UCSD-AML1 (cell line): ENCODE results near the gene NUS1.
"Not testable (repeated sequence)": the region's sequence is repeated elsewhere in the genome, so short reads cannot be mapped to it uniquely, and the experiment has no call there.

Experiments used
- DNase-seq: peaks from one replicate; lab custom pipeline; 2025; ENCODE audit not compliant: unreplicated experiment; lab: John Stamatoyannopoulos, UW

NUS1 gene

DNA sequence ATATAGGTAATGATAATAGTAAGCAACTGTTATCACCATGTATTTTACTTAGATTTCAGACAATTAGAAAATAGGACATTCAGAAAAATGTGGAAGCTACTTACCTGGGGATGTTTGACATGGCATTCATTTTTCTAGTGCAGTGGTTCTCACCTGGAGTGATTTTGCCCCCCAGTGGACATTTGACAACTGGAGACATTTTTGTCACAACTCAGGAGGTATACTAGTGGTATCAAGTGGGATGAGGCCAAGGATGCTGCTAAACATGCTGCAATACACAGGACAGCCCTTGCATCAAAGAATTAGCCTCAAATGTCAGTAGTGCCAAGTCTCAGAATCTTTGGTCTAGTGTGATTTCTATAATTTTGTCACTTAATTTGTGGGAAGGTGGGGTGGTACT is 36.1 kb downstream of the NUS1 start:
- DNase-seq, result no peak

DNA sequence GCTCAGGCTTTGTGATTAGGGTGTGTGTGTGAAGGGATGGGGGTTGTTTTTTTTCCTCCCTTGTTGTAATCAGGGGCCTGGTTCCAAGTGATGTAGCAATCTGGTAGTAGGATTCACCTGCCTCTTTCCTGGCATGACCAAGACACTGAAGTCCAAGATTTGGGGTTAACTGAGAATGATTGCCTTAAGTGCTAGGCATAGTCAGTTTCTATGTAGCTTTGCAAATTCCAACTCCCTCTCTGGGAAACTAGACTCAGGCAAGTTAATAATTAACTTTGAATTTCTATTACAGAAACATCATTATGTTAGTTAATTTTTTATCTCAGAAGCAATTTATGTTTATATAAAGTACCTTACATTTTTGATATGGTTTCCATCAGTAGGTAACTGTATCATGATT is 43.6 kb downstream of the NUS1 start:
- DNase-seq, result no peak

DNA sequence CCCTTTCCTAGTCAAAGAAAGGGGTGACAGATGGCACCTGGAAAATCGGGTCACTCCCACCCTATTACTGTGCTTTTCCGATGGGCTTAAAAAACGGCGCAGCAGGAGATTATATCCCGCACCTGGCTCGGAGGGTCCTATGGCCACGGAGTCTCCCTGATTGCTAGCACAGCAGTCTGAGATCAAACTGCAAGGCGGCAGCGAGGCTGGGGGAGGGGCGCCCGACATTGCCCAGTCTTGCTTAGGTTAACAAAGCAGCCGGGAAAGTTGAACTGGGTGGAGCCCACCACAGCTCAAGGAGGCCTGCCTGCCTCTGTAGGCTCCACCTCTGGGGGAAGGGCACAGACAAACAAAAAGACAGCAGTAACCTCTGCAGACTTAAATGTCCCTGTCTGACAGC is 46.3 kb downstream of the NUS1 start:
- DNase-seq, result not testable (repeated sequence)

DNA sequence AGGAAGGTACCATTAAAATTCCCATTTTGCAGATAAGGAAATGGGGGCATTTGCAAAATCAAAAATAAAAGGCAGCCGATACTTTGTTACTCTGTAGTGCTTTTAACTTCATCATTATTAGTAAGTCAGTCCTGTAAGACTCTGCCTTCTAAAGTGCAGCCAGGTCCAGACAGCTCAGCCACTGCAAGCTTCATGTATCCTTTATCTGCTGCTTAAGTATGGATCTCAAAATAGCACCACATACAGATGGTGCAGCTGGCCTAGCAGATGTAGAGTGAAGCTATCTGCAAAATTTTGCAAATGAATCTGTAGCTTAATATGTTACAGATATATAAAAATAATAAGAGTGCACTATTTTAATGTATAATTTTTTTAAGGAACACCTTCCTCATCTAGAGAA is 53.4 kb downstream of the NUS1 start:
- DNase-seq, result no peak

DNA sequence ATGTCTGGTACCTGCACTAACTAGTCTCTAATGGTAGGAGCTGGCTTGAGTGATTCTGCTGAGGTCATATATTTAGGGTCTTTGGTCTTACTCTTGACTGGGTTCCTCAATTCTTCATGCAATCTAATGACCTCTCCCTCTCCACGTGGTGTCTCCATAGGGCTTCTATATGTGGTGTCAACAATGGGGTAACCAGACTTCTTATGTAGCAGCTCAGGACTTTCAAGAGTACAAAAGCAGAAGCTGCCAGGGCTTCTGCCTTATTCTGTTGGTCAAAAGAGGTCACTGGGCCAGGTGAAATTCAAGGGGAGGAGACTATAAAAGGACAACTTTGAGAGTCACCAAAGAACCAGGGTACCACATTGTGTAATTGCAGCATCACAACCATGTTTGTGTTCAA is 54.3 kb downstream of the NUS1 start:
- no peak for DNase-seq

DNA sequence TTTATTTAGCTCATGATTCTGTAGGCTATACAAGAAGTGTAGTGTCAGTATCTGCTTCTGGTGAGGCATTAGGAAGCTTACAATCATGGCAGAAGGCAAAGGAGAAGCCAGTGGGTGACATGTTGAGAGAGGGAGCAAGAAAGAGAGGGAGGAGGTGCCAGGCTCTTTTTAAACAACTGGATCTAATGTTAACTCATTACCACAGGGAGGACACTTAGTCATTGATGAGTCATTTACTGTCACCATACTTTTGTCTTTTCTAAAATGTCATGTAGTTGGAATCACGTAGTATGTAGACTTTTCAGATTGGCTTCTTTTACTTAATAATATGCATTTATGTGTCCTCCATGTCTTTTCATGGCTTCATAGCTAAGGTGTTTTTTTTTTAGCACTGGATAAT is 58.1 kb downstream of the NUS1 start:
- no peak for DNase-seq

DNA sequence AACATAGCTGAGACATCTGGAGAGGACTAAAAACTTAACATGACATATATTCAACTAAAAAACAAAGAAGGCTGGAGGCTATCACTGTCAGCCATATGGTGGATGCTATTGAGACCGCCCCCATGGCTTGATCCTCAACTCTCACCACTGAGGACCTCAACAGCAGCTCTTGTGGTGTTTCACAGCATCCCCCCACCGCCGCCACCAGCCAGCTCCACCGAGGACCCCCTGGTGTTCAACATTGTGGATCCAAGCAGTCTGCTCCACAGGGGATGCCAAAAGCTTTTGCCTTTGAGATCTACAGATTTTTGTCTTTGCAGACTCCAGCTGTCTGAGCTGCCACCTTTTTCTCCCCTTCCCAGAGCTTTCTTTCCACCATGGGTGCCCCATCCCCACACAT is 64.6 kb downstream of the NUS1 start:
- no peak for DNase-seq

DNA sequence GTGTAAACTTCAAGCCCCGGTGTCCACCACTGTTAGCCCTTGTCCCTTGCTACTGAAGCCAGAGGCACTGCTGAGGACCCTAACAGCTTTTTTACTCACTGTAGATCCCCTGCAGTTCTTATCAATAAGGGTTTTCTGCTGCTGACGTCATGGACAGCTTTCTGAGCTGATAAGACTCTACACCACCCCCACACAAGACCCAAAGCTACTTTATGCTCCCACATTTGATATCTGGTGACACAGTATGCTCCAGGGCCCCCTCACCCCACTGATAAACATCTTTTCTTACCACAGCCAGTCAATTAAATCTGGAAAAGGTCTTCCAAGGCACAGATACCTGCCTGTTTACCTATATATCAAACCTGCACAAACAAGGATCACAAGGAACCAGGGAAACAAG is 65.3 kb downstream of the NUS1 start:
- DNase-seq, result no peak

DNA sequence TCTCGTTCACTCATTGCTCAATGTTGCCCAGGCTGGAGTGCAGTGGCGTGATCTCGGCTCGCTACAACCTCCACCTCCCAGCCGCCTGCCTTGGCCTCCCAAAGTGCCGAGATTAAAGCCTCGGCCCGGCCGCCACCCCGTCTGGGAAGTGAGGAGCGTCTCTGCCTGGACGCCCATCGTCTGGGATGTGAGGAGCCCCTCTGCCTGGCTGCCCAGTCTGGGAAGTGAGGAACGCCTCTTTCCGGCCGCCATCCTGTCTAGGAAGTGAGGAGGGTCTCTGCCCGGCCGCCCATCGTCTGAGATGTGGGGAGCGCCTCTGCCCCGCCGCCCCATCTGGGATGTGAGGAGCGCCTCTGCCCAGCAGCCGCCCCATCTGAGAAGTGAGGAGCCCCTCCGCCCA is 75.4 kb downstream of the NUS1 start:
- not testable (repeated sequence) for DNase-seq
